Colon (tissue), 2 donors: ENCODE data around the gene CALN1.
"Not testable (repeated sequence)": the region's sequence is repeated elsewhere in the genome, so short reads cannot be mapped to it uniquely, and the experiment has no call there.

Experiments used
- FAIRE-seq: peaks from 2 replicates; lab custom pipeline; 2012; peaks lifted over from hg19 to GRCh38; lab: Jason Lieb, UNC
- donor health status: control.
- donor health status: control.

Gene CALN1

DNA sequence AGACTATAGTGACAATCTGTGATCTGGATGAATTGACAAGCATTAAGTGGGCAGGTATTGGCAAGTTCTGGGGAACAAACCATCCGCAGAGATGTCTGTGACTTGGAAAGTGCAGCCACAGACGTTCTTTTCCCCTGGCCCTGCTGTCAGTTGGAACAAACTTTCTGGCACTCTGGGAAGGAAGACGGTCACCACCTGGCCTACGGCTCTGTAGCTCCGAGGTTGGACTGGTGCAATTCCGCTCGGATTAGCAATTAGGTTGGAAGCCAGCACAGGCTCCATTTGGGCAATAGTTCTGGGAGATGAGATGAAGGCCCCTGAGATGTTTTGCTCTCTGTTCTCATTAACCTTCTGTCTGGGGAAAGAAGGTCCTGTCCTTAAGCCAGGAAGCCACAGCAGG, 437.5 kb downstream of the CALN1 start:
- no peak for FAIRE-seq

DNA sequence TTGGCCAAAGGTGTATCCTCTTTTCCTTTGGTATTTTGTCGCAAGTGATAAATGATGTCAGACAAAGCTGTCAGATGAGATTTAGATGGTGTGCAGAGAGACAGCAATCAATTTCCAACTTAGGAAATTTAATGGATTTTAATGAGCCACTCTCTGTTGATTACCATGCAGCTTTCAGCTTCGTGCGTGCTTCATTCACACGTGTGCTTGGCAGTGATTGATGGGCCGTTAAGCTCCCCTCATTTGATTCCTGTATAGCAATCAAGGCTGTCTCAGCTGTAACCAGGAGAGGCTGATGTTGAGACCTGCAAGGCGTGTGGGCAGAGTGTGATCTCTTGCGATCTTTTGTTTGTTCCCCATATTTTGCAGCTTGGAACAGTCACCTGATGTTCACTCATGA, 439.6 kb downstream of the CALN1 start:
- no peak for FAIRE-seq

DNA sequence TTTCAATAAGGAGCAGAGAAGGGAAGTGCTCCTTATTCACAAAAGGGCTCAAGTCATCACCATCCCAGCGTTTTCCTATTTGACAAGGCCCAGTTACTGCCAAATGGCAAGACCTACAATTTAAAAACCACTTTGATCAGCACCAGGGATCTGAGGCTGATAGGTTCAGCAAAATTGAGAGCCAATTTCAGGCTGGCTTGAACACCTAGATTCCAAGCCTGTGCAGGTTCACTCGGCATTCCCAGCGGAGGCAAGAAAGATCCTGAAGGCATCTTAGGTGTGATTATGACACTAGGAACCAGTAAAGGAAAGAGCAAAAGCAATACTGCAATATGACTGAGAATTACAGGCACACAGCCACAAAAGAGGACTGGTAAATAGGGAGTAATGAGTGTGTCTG, 441.4 kb downstream of the CALN1 start:
- no peak for FAIRE-seq

DNA sequence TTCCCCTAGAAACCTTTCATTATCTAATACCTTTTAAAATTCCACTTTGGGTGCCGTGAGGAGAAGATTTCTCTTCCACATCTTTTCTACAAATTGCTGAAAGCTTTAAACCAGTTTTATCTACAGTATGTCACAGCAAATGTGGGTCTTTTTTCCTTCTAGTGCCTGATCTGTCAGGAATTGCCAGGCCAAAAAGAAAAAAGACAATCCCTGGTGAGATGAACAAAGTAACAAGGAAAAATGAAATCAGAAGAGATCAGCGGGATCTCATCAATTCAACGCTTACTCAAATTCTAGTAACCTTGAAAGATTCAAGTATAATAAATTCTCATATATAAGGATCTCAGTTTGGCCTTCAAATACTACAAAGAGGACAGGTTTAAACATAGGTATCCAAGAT, 449.5 kb downstream of the CALN1 start:
- FAIRE-seq = no peak

DNA sequence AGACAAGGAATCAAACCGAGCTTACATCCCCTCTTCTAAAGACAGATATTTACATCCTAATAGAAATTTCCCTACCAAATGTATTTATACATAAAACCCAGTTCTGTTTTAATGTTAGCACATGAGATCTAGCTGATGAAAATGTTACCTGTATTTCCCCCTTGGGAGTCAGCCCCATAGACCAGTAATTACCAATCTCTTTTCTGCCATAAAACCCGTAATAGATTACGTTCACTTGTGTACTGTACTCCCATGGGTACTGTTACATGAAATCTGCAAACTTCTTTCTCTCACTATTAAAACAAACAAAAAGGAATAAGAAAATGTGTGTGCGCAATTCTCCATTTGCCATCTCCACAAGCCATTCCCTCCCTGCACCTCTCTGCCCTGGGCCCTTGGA, 450.9 kb downstream of the CALN1 start:
- no peak for FAIRE-seq

DNA sequence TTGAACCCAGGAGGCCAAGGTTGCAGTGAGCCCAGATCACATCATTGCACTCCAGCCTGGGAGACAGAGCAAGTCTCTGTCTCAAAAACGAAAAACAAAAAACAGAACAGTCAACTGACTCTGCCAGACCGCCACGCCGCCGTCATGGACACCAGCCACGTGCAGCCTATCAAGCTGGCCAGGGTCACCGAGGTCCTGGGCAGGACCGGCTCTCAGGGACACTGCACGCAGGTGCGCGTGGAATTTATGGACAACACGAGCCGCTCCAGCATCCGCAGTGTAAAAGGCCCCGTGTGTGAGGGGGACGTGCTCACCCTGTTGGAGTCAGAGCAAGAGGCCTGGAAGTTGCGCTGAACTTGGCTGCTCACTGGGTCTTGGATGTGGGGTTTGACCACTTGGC, 470.0 kb downstream of the CALN1 start:
- no peak for FAIRE-seq

DNA sequence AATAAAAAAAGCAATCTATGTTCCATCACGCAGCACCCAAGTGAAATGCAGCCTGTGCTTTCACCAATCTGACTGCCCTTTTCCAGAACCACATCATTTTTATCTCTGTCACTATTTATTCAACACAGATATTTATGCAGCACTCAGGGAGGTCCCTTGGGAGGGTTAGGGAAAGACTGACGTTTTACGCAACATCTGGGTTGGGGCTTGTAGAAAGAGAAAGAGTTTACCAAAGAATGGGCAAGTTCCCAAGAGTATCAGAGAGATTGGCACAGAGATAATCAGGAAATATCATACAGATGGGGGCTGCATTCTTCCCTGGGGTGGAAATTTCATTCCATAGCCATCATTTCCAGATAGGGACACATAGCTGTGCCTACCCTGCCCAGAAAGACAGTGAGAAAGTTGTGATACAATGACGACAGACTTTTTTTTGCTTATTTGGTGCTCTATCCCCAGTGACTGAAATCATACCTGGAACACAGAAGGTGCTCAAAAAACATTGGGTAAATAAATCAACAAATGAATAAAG, 474.2 kb downstream of the CALN1 start:
- FAIRE-seq = no peak

DNA sequence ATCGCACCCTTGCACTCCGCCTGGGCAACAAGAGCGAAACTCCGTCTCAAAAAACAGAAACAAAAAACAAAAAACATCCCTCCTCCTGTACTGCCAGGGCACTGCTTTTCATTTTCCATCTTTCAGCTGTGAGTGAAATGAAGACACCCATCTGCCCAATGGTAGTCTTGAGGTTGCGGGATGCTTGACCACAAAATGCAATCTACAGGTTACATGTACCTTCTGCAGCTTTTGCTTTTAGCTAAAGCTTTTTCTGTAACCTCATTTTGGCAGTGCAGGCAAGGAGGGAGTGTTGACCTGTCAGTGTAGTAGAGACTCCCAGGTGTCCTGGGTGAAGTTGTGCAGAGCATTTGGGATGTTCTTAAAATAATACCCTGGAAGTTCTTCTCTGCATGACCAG, 476.5 kb downstream of the CALN1 start:
- no peak for FAIRE-seq

DNA sequence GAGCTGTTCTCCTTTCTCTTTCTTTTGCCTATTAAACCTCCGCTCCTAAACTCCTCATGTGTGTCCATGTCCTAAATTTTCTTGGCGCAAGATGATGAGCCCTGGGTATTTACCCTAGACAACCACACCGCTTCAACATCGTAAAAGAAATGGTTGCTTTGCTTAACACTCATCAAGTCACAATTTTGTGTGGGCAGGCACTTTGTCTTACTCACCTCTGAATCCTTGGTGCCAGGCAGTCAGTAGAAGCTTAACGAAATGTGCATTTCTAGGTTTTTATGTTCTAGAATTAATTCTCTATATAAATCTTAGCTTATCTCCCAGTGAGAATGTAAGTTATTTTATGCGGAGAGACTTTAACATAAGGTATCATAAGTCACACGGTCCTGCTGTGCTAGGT, 478.7 kb downstream of the CALN1 start:
- FAIRE-seq = no peak

DNA sequence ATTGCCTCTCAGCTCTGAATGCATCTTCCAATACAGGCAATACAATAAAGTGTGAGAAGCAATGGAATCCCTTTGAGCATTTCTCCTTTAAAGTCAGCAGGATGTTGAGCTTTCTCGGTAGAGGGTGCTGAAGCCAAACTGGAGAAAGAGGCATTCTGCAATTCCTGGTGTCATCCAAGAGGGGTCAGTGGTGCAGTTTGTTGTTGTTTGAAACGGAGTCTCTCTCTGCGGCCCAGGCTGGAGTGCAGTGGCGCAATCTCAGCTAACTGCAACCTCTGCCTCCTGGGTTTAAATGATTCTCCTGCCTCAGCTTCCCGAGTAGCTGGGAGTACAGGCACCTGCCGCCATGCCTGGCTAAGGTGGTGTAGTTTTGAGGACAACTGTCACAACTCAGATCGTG, 486.5 kb downstream of the CALN1 start:
- FAIRE-seq = no peak

DNA sequence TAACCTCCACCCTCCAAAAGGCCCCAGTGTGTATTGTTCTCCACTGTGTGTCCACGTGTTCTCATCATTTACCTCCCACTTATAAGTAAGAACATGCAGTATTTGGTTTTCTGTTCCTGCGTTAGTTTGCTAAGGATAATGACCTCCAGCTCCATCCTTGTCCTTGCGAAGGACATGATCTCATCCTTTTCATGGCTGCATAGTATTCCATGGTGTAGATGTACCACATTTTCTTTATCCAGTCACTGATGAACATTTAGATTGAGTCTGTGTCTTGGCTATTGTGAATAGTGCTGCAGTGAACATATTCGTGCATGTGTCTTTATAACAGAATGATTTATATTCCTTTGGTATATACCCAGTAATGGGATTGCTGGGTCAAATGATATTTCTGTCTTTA, 497.9 kb downstream of the CALN1 start:
- FAIRE-seq = not testable (repeated sequence)

DNA sequence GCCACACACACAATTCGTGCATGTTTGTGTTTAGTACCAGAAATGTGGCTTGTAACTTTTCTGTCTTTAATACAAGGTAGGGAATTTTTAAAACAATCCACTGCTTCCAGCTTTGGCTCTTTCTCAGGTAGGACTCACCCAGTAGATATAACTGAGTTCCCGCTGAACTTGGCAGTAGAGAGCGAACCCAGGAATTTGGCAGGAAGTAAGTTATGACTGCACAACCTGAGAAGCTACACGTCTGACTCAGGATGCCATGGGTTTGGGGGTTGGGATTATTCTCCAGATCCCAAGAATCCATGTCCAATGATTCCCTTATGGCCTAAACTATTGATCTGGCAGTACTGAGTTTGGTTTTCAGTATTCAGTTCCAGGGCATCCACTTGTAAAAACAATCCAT, 499.7 kb downstream of the CALN1 start:
- FAIRE-seq = no peak

DNA sequence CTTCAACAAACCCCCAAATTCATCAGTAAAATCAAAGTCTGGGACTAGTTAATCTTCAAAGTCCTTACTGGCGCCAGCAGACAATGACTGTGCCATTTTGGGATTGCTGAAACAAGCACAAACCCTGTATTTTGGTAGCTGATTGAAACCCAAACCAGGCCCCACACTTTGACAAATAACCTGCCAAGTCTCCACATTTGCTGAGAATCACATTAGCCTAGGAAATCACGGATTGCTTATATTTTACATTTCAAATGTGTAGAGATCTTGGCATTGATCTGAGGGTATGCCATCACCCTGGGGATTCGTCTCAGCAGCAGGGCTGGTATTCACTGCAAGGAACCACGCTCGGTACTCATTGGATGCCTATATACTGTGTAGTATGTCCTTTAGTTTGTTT, 501.1 kb downstream of the CALN1 start:
- no peak for FAIRE-seq

DNA sequence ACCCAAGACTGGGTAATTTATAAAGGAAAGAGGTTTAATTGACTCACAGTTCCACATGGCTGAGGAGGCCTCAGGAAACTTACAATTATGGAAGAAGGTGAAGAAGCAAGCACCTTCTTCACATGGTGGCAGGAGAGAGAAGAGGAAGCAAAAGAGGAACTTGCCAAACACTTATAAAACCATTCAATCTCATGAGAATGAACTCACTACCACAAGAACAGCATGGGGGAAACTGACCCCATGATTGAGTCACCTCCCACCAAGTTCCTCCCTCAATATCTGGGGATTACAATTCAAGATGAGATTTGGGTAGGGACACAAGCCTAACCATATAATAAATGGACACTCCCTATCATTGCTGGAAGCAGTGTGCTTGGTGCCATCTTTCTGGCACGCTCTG, 506.3 kb downstream of the CALN1 start:
- FAIRE-seq = no peak

DNA sequence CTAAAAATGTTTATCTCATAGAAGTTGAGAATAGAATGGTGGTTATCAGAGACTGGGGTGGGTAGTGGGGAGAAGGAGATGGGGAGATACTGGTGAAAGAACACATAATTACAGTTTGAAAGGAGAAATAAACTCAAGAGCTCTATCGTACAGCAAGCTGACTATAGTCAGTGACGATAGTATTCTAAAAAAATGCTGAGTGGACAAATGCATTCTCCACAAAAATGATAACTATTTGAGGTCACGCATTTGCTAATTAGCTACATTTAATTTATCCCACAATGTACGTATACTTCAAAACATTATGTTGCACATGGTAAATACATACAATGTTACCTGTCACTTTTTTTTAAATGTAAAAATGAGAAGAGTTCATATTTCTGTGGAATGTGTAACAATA, 507.7 kb downstream of the CALN1 start:
- FAIRE-seq = no peak

DNA sequence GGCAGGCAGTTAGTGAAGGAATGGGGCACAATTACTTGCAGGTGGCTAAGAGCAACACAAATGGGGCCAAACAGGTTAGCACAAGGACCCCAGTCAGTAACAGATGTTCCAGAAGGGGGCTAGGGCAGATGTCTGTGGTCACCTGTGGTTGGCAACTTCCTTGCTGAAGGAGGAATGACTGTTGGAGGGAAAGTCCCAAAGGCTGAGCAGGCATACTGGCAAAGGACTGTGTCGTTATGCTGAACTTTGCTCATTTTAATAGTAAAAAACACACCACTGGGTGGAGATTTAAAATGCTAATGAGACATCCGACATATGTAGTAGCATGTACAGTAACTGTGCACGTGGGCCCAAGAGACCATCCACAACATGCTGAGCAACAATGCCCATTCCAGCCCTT, 511.6 kb downstream of the CALN1 start:
- FAIRE-seq = no peak

DNA sequence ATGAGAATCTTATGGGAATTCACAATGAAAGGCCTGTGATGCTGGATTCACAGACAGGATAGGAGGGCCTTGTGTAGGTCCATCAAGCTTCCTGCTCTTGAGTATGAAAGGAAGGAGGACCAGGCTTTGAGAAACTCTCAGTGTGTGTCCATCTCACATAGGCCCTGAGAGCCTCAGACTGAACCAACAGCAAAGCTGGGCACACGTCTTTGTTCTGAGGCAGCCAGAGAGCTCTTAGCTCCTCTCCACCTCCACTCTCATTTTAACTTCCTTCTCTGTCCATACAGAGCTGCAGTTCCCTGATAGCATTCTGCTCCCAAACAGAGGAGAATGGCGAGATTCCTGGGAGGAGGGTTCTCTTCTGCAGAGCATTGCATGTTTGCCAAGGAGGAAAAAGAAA, 515.6 kb downstream of the CALN1 start:
- no peak for FAIRE-seq

DNA sequence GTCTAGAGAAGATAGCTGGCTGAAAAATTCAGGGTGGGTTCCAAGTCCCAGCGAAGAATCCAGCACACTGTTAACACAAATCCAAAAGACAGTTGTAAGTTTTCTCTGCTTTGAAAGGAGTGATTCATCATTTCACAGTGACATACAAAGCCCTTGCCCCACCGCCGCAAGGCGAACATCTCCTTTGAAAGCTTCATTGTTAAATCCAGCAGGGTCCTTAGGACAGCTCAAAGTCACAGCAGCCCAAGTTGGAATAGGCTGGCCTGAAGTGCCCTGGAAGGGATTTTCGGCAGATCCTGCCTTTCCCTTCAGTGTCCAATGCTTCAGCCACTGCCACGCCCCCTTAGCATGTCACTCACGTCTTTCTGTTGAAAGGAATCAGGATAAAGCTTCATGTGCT, 526.1 kb downstream of the CALN1 start:
- FAIRE-seq = no peak

DNA sequence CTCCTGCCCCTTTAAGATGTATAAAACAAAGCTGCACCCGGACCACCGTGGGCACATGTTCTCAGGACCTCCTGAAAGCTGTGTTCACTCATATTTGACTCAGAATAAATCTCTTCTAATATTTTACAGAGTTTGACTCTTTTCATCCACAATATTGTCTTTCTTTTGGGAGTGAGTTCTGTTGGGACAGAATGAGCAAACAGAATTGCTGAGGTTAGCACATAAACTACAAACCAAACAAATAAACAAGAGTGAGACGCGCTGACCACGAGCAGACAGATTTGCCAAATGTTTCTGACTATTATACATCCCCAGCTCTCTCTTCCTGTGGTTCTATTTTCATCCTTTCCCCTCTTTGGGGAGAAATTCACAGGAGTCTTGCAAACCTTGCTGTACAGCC, 526.7 kb downstream of the CALN1 start:
- no peak for FAIRE-seq

DNA sequence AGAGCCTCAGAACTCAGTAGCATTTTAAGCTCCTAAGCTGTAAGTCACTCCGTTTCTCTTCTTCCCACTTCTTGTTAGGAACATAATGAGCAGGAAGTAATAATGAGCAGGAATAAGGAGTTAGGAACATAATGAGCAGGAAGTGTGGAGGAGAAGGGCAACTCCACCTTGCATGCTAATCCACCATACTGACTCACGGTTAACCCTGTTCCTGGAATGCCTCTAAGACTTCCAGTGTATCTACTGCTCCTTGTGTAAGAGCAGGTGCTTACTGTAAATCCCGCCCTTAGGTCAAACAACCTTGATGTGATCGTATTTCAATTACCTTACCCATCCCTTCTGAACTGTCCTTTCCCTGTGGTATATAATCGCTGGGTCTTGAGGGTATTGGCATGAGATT, 528.7 kb downstream of the CALN1 start:
- FAIRE-seq = no peak

DNA sequence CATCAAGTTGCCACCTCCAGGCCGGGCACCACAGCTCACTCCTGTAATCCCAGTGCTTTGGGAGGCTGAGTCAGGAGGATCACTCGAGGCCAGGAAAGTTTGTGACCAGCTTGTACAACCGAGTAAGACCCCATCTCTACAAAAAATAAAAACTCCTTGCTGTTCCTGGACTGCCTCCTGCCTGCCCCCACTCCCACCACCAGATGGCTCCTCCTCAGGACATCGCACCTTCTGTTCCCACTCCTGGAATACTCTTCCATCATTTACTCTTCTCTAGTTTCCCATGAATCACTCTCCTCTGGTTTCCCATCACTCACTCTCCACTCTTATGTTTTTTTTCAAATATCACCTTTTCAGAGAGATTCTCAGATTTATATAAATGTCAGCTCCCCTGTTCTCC, 540.7 kb downstream of the CALN1 start:
- FAIRE-seq = no peak

DNA sequence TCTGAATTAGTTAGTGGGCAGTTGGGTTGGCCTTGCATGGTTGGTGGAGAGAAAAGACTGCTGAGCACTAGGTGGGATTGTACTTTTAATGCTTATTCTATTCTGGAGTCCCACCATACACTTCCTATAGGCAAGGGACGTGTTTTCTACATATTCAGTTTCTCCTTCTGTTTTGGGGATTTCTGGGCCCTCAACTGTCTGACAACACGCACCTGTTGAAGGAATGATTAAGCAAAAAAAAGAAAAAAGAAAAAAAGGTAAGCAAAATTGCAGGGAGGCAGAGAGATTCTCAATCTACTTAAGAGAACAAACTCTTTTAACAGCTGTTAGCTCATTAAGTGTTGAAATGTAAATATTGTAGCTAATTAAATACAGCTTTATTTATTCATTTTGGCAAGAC, 541.3 kb downstream of the CALN1 start:
- FAIRE-seq = no peak

DNA sequence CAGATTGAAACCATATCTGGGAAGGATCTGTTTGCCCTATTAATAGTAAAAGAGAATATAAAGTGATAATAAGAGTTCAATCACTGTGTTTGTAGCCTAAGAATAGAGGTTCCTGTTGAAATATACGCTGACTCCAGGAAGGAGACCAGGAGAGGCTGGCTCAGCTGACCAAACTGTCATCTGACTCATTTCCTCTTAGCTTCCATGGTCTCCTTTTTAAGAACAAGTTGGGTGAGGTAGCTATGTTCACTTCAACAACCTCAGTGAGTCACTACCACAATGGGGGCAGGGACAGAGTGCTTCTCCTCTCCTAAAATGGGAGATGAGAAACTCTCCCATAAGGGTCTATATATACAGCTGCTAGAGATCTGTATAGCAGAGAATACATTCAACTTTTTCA, 543.3 kb downstream of the CALN1 start:
- no peak for FAIRE-seq

DNA sequence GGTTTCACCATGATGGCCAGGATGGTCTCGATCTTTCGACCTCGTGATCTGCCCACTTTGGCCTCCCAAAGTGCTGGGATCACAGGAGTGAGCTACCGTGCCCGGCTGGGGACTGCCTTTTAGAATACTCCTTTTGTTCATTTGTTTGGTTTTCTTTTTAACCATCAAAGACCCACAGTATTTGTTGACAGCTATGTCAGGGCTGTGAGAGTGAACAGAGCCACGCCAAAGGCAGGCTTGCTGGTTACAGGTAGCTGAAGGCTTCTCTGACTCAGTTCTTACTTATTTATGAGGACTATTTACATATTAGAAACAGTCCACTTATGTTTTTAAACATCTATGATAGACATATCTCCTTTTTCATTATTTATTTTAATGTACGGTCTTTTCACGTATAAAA, 544.5 kb downstream of the CALN1 start:
- FAIRE-seq = no peak

DNA sequence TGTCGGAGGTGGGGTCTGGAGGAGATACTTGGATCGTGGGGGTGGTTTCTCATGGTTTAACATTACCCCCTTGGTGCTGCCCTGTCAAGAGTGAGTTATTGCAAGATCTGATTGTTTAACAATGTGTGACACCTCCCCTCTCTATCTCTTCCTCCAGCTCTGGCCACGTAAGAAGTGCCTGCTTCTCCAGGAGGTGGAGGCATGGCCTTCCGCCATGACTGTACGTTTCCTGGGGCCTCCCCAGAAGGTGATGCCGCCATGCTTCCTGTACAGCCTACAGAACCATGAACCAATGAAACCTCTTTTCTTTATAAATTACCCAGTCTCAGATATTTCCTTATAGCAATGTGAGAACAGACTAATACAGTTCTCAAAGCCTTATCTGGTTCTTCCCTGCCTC, 547.0 kb downstream of the CALN1 start:
- FAIRE-seq = no peak
